NOMO-1 (cell line): ENCODE measurements around the gene ARHGAP42.

Source experiments
- DNase-seq, 2 experiments: peaks; one replicate each; lab custom pipeline; 2025; ENCODE audit not compliant: unreplicated experiment in 2 of 2; lab: John Stamatoyannopoulos, UW

The ARHGAP42 gene

DNA sequence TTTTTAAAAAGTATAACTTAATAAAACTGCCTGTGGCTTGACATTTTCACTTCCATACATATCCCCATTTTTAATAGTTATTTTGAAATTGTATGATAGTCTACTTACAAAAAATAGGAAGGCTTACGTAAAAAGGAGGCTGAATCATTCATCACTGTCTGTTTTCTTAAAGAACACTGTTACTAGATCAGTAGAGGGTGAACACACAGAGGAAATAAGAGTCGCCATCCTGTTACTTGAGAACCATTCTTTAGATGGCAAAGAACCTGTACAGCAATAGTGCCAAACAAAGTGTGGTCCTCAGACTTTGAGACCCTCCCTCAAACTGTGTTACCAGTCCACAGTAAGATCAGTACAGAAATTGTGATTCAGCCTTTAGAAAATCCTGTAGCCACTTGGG is 261.8 kb downstream of the ARHGAP42 start:
- DNase-seq, result no peak

DNA sequence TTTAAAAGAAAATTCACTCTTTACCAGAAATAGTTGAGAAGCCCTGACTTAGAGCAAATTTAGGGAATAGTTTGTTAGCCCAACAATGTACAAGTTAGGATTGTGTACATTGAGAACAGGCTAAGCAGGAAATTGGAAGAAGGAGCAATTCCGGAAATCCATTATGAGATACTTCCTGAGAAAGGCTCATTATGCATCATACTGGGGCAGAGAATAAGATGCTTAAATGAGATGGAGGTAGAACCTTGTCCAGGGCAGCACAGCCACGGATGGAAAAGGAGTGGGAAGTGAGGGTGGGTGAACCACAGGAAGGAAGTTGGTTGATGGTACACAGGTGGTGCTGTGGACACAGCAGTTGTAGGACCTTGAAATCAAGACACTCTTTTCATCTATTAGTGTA is 262.4 kb downstream of the ARHGAP42 start:
- no peak for DNase-seq

DNA sequence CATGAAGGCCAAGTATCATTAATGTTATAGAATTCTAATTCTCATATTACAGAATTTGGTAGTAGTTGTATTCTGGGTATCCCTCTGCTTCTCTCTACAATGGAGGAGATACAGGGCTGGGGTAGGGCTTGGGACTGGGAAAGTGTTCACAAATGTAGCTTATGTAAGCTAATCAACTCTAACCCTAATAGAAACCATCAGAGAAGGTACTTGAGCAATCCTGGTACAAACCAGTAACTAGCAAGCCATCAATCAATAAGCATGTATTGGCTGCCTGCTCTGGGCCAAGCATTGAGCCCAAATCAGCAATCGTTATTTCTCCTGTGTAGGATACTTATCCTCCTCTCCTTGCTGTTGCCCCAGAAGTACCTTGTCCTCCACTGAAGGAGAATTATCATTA is 268.2 kb downstream of the ARHGAP42 start:
- no peak for DNase-seq

DNA sequence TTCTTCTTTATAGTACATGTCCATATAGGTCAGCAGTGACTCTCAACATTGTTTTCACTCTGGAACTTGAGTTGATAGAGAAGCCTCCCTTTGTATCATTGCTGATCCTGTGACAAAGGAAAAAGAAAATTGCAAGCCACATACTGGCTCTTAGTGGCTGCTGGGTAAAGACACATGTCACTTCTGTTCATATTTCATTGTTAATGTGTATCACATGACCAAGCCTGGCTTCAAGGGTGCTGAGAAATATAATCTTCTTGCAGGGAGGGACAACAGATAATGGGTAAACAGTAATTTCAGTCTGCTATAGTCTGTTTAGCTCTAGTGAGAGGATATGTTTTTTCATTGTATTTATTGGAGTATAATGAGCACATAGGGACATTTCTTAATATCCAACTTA is 269.3 kb downstream of the ARHGAP42 start:
- DNase-seq, result no peak

DNA sequence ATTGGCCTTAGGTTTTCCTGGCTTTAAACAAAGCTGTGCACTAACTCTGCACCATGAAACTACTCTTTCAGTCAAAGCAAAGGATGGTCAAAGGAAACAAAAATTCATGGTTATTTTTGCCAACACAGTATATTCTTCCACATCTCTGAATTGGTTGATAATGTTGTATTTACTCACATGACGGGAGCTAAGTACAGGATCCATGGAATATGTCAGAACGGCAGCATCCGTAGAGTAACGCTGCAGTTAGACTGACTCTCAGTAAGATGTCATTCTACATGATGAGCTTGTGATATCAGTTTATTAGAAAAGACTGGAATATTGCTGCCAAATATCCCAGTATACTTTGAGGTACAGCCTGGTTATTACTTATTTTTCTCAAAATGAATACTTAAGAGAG is 270.4 kb downstream of the ARHGAP42 start:
- DNase-seq, result no peak

DNA sequence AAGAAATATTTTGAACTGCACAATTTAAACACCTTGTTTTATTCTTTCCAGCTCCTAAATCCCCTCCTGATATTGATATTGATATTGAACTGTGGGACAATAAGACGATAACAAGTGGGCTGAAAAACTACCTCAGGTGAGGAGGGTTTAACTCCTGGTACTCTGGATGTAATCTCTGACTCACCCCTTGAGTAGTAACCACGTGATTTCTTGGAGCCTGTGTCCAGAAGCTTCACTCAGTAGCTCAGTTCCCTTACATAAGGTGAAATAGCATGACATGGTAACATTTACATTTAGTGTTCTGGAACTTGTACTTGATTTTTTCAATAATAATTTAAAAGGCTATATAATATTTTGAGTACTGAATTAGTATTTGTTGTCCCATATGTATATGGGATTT is 274.5 kb downstream of the ARHGAP42 start:
- DNase-seq, result no peak

DNA sequence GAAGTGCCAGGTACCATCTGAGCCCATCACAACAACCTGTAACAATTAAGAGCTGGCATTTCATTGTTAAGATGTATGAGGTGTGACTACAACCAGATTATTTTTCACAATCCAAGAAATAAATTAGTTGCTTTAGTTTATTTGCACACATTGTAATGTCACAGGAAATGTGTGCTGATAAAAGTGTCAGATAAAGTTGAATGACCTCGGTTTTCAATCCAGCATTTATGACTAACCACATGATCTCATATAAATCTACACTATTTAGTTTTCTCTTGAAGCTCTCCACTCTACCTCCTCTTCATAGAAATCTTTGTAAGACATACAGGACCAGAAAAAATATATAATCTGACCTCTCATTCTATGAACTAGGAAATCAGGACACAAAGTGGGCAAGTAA is 276.3 kb downstream of the ARHGAP42 start:
- no peak for DNase-seq

DNA sequence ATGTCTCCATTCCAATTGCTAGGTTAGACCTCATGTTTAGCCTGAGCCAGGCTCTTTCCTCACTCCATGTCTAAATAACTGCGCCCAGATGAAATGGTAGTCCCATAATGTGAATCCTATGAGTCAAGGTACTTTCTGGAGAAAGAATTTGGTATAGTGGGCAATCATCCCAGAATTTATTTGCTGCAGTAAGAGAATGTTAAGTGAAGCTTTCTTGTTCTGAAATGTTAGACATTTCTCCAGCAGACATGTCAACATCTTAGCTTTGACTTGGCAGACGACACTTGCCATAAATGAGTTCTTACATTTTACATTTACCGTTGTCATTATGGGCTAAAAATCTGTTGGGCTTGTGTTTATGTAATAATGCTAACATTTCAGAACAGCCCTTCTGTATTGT is 277.3 kb downstream of the ARHGAP42 start:
- DNase-seq, result no peak

DNA sequence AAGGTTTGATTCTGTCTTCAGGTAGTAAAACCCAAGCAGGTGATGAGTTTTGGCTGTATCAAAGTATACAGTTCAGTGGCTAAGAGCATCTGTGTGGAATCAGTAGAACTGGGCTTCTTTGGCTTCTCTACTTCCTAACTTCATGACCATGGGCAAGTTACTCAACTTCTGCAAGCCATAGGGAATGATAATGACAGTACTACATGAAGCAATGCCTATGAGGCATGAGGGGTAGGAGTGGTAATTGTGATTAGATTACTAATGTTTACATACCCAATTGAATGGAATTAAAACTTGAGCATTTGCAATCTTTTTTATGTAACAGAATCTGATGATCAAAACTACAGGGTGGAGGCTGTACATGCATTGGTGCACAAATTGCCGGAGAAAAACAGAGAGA is 278.3 kb downstream of the ARHGAP42 start:
- no peak for DNase-seq

DNA sequence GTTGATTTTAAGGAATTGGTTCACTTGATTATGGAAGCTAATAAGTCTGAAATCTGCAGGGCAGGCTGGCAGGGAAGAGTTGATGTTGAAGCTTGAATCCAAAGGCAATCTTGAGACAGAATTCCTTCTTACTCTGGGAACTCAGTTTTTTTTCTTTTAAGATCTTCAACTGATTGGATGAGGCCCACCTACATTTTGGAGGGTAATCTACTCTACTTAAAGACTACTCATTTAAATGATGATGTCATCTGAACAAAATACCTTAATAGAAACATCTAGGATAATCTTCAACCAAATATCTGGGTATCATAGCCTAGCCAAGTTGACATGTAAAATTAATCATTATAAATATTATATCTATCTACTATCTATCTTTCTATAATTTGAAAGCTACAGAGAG is 279.3 kb downstream of the ARHGAP42 start:
- DNase-seq, result no peak

DNA sequence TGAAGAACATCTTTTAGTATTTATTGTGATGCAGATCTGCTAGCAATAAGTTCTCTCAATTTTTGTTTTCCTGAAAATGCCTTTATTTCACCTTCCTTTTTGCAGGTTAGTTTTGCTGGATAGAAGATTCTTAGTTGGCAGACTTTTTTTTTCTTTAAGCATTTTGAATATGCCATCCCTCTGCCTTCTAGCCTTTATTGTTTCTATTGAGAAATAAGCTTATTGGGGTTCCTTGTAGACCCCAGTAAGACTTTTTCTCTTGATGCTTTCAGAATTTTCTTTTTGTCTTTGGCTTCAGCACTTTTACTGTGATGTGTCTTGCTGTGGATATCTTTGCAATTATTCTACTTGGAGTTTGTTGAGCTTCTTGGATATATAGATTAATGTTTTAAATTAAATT is 281.9 kb downstream of the ARHGAP42 start:
- DNase-seq, result no peak

DNA sequence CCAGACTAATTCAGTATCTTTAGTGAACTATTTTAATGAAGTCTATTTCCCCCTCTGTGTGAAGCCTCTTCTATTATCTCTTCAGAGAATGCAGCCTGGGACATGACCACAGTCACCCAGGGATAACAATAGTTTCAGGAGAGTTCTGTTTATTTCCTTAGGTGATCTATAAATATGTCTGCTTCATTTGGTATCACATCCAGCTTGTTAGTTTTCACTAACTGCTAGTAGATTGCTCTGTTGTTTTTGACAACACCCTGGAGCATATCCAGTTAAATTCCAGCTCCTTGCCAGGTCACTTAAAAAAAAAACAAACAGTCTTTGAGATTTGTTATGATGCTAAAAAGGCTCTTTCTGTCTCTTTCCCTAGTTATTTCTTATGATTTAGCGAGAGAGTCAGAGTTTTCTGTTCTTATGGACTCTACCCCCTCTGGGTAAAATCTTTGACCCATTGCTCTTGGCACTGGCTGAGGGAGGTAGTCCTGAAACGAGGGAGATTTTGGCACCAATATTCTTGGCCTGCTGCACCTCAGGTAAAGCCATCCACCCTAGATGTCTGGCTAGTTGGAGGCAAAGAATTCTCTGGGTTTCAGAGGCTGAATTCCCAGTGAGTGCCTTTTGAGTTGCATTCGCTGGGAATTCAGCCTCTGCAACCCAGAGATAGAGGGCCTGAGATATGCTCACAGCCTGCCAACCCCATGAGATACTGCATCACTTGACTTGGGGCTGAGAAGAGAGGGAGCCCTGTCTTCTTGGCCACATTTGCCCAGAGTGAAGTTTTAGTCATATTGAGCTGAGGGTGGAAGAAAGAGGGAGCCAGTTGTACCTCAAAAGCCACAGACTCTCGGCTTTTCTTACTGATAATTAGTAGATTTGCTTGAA is 283.4 kb downstream of the ARHGAP42 start:
- no peak for DNase-seq

DNA sequence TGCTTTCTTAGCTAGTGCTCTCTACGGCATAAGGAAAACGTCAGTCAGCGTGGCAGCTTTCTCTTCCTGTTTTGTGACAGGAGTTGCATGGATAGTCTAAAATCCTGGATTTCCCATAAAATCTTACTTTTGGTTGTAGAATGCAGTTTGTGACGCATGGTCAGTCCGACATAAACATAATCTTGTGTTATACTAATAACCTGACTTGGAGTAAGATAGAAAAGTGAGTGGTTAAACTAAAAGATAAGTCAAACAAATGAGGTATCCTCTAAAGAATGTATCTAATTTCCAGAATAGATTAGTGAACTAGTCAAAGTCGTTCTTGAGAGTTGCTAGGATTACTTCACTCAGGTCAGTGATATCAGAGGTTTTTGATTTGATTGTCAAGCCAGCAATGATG is 285.0 kb downstream of the ARHGAP42 start:
- DNase-seq, result no peak

DNA sequence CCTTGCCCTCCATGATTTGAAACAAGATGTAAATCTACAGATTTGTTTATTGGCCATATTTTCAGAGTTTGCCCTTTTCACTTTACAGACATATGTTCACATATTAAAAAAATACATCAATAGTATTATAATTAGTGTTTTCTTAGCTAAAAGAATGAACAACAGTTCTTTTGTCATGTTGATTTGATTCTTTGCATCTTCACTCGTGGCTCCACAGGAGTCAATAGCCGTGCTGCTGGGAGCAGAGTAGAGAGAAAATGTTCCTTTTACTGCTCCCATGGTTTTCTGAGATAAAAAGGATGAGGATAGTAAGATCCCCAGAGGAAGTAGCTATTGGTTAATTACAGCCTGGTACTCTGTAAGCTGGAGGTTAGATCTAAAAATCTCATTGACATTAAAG is 291.4 kb downstream of the ARHGAP42 start:
- no peak for DNase-seq

DNA sequence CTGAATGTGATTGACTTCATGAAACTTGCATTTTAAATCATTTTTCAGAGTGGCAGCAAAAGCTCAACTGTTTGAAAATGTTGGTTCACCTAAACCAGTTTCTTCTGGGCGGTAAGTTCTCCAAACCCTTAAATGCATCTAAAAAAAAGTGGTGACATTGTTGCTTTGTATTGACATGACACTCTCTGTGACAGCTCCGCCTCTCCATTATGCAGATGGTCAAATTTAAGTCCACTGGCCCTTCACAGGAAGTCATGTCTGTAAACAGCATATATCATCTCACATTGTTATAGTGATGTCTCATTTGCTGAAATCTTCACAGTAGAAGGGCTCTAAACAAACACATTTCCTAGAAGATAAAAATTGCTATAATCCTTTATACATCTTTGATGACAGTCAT is 291.9 kb downstream of the ARHGAP42 start:
- DNase-seq, result no peak

DNA sequence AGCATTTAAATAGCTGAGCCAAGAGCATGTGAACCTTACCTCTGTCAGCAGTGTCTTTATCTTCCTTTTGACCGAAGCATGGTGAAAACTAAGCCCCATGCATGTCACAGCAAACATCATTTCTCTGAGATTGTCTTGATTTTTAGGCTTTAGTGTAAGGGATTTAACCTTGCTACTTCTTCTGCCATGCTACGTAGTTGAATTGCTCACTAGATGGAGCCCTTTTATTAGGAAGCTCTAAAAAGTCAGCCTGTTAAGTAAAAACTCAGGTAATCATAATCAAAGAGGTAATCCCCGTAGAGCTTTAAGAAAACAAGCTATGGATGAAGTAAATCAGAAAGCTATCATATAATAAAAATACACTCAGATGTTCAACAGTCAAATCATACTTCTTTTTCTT is 293.1 kb downstream of the ARHGAP42 start:
- no peak for DNase-seq

DNA sequence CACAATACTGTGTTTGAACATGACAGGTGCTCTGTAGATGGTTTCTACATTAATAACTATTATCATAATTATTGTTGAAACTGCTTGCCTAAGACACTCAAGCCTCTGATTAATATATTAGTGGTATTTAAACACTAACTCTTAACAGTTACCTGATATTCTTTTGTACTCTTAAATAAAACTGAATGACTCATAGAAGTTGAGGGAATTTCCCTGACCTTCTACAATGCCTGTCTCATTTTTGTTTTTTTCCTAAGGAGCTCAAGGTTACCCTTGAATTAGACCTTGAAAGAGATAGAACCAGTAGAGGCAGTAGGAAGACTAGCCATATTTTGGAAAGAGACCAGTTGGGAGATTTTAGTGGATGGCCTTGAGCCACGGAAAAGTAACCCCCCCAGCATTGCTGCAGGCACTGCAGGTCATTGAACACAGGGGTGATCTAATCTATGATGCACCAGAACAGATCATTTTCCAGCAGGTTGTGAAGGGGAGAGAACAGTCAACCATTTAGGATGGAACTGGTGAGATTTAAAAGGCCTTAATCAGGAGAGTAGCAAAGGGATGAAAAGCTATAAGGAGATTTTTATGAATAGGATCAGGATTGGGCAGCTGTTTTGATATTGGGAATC is 294.2 kb downstream of the ARHGAP42 start:
- no peak for DNase-seq

DNA sequence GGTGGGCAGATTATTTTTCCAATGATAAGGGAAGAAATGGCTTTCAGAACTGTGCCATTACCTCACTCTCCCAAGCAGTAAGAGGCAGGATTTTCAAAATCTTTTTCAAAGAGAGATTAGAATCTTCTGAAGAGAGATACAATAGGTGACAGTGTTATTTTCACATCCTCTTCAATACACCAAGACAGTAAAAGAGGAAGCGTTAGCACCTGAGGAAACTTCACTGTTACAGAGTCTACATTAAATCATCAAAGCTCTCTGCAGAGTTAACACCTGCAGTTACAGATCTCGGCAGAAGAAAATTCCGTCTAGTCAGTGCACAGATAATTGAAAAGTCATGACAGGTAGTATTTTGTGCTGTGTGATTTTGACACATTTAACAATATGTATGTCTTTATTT is 297.6 kb downstream of the ARHGAP42 start:
- peak in 1 of 2 experiments; percentile 5 for DNase-seq

DNA sequence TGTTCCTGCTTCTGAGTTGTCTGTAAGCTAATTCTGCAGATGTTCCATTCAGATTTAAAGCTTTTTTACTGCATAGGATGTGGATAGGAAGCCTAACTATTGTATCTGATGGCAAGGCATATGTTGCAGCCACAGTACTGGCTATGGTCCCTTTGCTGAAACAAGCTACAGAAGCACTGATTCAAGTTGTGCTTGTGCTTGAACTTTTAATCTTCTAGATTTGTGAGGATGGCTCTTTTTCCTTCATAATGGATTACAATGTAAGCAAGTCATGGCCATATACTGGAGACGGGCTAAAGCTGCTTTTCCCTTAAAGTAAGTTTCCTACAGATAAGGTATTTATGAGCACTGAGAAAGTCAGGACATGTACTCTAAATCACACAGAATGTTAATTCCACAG is 303.8 kb downstream of the ARHGAP42 start:
- DNase-seq, result no peak

DNA sequence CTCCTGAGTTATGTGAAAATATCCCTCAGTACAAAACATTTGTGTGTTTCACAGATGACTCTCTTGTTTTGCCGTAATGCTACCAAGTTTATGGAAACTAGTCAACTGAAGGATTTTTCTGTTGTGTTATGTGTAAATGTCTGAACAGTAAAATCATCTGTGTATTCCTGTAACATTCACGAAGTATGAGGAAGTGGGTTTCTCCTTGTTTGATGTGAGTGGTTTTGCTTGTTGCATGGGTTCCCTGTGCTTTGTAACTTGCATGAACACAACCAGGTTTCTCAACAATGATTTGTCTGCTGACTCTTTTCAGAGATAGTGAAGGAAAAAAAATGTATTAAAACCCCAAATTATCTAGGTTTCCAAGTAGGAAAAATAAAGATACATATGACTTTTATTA is 304.5 kb downstream of the ARHGAP42 start:
- DNase-seq, result no peak

DNA sequence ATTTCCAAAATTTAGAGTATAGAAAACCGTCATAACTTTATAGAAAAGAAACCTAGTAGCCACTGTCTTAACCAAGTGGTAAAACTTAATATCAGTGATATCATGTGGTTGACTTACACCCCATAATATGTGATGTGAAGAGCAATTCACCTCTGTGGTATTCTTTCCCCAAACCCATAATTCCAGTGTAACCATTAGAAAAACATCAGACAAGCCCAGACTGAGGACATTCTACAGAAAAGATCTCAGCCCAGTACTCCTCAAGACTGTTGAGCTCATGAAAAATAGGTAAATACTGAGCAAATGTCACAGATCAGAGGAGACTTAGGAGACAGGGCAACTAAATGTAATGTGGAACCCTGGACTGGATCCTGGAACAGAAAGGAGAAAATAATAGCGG is 307.9 kb downstream of the ARHGAP42 start:
- DNase-seq, result no peak

DNA sequence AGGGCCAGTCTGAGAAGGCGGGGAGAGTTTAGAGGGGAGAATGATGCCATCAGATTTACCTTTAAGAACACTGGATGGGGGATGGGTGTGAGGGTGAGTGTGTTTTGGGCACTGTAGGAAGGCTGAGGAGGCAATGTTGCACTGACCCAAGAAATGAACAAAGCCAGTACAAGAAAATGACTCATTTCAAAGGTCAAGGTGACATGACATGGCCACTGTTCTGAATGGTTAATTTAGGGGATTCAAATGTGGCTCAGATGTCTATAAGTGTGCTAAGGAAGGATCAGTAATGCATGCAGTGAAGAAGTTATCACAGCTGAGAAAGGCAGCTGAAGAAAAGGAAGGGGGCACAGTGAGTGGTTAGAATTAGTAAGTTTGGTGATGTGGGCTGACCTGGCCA is 312.7 kb downstream of the ARHGAP42 start:
- no peak for DNase-seq
